Stimulated activated naive CD4-positive, alpha-beta T cell treated with Interleukin-2 at 50 U/mL for 16 hours (primary cell): ENCODE measurements around the gene ATPAF2.
A peak's percentile ranks its signal among the peaks of the same experiment; 100 is the strongest.

Source experiments
- DNase-seq: peaks from one replicate; lab custom pipeline; 2025; lab: John Stamatoyannopoulos, UW

The ATPAF2 gene

DNA sequence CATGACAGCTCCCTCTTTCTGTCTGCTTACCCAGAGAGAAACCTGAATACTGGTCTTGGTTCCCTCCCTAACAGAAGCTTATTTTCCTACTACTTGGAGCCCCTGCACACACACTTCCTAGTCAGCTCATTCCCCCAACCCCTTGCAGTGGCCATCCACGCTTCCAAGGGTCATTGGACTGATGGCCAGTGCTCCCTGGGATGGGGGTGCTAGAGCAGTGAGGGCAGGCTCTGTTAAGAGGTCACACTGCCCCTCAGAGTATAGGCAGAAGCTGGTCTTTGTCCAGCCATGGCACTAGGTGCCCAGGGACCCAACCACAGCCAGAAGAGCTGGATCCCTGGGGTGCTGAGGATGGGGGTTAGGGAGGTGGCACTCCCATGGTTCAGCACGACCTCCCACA lies 53.8 kb downstream of the ATPAF2 start:
- DNase-seq, result no peak

- no peak for DNase-seq
Observed at GRCh38 chr17:17983776-17984175, 55.2 kb downstream of the ATPAF2 start.

- DNase-seq, result no peak
Observed at GRCh38 chr17:17983376-17983775, 55.6 kb downstream of the ATPAF2 start.

GRCh38 chr17:17982801-17983200 lies 56.2 kb downstream of the ATPAF2 start:
- DNase-seq, result no peak

DNA sequence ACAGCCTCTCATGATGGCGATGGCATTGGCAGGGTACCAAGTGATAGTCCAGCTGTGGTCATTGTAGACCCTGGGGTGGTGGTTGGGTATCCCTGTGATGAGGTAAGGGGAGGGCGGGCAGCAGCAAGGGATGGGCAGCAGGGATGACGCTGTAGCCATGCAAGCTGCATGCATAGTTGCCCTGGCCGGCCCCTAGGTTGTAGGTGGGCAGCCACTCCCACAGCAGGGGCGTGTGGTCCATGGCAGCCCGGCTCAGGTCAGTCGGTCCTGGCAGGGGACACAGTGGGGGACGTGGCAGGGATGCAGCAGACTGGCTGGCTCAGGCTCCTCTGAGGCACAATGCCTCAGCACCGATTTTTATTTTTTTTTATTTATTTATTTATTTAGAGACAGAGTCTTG lies 57.6 kb downstream of the ATPAF2 start:
- DNase-seq, result no peak

GRCh38 chr17:17979778-17980177 lies 59.2 kb downstream of the ATPAF2 start:
- no peak for DNase-seq

- DNase-seq, result no peak
Observed at GRCh38 chr17:17978481-17979424, 60.2 kb downstream of the ATPAF2 start.

- DNase-seq, result no peak
Observed at GRCh38 chr17:17976931-17977570, 61.9 kb downstream of the ATPAF2 start.

GRCh38 chr17:17975436-17975835 lies 63.5 kb downstream of the ATPAF2 start:
- no peak for DNase-seq

GRCh38 chr17:17972952-17973254 lies 66.1 kb downstream of the ATPAF2 start:
- no peak for DNase-seq

DNA sequence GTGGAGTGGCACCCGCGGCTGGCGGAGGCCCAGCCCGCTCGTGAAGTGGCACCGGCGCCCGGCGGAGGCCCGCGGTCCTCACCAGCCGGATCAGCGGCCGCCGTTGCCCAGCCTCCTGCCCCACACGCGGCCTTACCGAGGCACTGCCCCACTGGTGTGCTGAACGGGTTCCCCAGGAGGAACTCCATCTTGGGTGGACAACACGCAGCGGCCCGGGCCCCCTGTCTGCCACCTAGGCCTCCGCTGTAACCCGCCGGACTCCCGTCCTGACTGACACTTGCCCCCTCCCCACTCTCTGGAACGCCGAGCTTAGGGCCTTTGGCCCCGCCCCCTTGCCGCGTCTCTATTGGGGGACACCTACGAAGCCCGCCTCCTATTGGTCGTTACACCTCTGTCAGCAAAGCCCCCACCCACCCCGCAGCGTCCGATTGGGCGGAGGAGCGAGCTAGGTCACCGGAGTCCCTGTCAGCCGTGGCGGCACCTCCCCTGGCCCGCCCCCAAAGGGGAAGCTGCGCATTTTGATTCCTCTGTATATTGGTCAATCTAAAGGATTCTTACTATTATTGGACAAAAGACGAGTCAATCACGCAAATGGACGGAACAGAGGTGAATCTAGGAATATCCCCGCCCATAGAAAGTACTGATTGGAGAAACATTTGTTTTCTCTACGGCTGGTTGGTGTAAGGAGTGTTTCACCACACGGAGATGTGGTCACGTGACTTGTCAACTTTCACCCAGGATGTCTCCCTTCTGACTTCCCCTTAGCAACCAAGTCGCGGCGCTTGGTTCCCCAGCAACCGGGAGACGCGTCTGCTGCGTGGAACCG lies 66.6 kb downstream of the ATPAF2 start, which contains the start of the genes DRC3 and TOM1L2:
DRC3 (plus strand) TSS at position 737 of the 826 bp plus-strand sequence. CDS start 4,737 bp downstream, outside the sequence.
TOM1L2 (minus strand) TSS at position 275 of the 826 bp plus-strand sequence; CDS start at position 188, 87 bp downstream.
- DNase-seq, result peak; percentile 100

- no peak for DNase-seq
Observed at GRCh38 chr17:17971431-17972125, 67.4 kb downstream of the ATPAF2 start.

DNA sequence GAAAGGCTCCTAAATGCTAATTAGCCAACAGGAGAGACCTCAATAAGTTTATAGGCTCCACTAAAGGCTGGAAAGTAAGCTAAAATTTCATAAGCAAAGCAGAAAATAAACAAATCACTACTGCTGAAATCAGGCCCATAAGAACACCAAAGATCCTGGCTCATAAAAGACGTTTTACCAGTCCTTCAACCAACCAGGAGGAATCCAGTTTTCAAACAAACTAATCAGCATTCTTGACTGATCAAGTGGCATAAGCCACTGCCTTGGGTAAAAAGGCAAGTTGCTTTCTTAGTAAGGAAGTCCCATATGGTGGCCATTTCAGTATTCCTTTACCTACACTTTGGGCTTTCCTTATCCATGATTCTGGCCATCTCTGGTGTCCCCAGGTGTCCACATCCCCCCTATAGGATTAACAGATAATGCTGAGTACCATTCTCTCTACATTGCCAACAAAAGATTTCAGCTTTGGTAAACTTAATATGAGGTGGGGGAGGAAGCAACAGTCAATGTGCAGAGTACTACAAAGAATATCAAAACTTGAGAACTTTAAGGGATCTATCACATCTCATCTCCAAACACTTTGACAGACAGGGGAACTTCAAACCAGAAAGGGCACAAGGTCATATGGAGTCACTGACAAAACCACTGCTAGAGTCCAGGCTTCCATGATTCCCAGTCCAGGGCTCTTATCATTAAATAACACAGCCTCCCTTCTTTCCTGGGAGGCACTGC lies 68.1 kb downstream of the ATPAF2 start:
- no peak for DNase-seq
